ENCODE results near the gene C1orf210. TPM values are rescaled to one million over a fixed set of nuclear protein-coding genes. Genes with fewer than 3 reads are reported as not detected.

C1orf210 gene
- total and polyA plus RNA-seq, 4 donors: 0.10 to 0.18 TPM; not detected in 2

DNA sequence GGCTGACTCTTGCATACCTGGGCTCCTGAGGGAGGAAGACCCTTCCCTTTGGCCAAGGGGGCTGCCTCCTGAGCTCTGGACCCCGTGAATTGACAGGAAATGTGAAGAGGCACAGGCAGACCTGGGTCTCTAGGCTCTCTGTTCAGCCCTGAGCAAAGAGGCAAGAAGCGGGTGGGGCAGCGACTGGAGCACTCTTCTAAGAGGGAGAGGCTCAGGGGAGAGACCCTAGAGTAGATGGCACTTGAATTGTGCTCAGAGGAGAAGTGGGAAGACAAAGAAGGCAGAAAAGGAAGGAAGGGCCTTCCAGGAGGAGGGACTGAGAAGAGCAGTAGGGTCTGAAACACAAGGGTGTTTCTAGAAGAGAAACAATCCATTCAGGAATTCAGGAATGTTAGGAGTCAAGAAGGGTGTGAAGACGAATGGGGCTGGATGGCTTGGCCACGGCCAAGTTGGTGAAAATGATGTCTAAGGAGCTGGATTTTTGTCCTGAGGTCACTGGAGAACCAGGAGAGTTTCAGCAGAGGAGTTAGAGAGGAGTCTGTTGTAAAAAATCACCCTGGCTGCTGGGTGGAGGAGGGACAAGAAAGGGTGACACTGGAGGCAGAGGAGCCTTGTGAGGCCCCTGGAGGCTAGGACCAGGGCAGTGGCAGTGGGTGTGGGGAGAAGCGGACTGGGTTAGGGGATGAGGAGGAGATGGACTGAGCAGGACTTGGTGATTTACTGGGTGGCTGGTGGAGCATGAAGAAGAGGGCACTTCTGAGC lies 20.7 kb upstream of the C1orf210 start:
- Histone ChIP-seq H3K27me3 (ENCODE audit: control insufficient read depth, insufficient read depth, low read length) (no peaks in the 10 kb centered on the region), H3K27ac (ENCODE audit: low read depth, low read length) (no peak overlapping the region), H3K36me3 (ENCODE audit: control insufficient read depth, insufficient read depth, low read length) (no peaks in the 10 kb centered on the region), H3K9me3 (ENCODE audit: control insufficient read depth, insufficient read depth, low read length) (no peaks in the 10 kb centered on the region), H3K4me3 (ENCODE audit: low read depth, low read length) (no peak overlapping the region), H3K4me1 (ENCODE audit: control insufficient read depth, insufficient read depth, low read length) (peaks cover 18% of the 10 kb centered on the region)
- 82% methylated on average over 6 of the region's 6 CpGs for WGBS (ENCODE audit: insufficient coverage)
- no peak for DNase-seq (ENCODE audit: low read depth in 4 of 6, low spot score in 6 of 6)

DNA sequence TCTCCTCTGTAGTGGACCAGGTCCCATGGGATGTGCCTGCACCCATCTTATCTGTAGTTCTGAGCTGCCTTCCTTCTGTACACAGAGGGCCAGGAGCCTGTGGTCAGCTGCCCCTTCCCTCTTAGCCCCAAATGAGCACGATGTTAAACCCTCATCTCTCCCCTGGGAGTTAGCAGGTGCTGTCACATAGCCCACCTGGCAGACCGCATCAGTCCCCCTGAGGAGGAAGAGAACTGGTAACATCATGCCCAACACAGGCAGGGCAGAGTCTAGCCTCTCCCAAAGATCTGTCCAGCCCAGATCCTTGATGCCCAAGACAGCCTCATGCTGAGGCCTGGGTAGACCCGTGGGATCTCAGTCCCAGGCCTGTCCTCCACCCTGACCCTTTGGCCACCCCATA lies 20.1 kb upstream of the C1orf210 start:
- Histone ChIP-seq H3K27me3 (ENCODE audit: control insufficient read depth, insufficient read depth, low read length) (no peaks in the 10 kb centered on the region), H3K4me1 (ENCODE audit: control insufficient read depth, insufficient read depth, low read length) (peaks cover 18% of the 10 kb centered on the region), H3K9me3 (ENCODE audit: control insufficient read depth, insufficient read depth, low read length) (no peaks in the 10 kb centered on the region), H3K4me3 (ENCODE audit: low read depth, low read length) (no peak overlapping the region), H3K27ac (ENCODE audit: low read depth, low read length) (no peak overlapping the region), H3K36me3 (ENCODE audit: control insufficient read depth, insufficient read depth, low read length) (no peaks in the 10 kb centered on the region)
- 81% methylated on average over 3 of the region's 3 CpGs for WGBS (ENCODE audit: insufficient coverage)
- no peak for DNase-seq (ENCODE audit: low read depth in 4 of 6, low spot score in 6 of 6)

DNA sequence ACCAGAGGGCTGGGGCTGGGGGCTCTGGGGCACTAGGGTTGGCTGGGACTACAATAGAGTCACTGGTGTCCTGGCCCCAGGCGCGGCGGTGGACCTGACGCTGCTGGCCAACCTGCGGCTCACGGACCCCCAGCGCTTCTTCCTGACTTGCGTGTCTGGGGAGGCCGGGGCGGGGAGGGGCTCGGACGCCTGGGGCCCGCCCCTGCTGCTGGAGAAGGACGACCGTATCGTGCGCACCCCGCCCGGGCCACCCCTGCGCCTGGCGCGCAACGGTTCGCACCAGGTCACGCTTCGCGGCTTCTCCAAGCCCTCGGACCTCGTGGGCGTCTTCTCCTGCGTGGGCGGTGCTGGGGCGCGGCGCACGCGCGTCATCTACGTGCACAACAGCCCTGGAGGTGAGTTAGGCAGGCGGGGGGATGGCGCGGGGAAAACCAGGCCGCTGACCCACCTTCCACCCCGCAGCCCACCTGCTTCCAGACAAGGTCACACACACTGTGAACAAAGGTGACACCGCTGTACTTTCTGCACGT lies 19.5 kb upstream of the C1orf210 start:
- WGBS (ENCODE audit: insufficient coverage): 93% methylated on average over 34 of the region's 46 CpGs
- no peak overlapping the region for H3K4me3 ChIP-seq (ENCODE audit: low read depth, low read length)
- no peaks in the 10 kb centered on the region for H3K36me3 ChIP-seq (ENCODE audit: control insufficient read depth, insufficient read depth, low read length)
- DNase-seq (ENCODE audit: low read depth in 4 of 6, low spot score in 6 of 6): no peak
- H3K4me1 ChIP-seq (ENCODE audit: control insufficient read depth, insufficient read depth, low read length): peaks cover 23% of the 10 kb centered on the region
- H3K27me3 ChIP-seq (ENCODE audit: control insufficient read depth, insufficient read depth, low read length): no peaks in the 10 kb centered on the region
- no peaks in the 10 kb centered on the region for H3K9me3 ChIP-seq (ENCODE audit: control insufficient read depth, insufficient read depth, low read length)
- no peak overlapping the region for H3K27ac ChIP-seq (ENCODE audit: low read depth, low read length)

DNA sequence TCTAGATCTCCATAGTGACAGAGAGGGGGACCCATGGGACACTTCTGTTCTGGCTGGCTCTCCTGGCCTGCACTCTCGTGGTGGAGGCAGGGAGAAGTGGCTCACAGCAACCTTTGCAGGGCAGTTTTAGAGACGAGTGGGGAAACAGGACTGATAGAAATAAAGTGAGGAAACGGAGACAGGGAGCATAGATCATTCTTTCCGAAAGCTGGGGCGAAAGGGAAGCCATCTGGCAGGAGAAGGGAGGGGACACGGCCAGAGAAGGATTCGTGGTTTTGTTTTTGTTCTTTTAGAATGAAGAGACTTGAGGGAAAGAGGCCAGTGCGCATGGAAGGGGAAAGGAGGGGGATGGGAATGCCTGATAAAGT lies 18.9 kb upstream of the C1orf210 start:
- Histone ChIP-seq H3K4me1 (ENCODE audit: control insufficient read depth, insufficient read depth, low read length) (peaks cover 27% of the 10 kb centered on the region), H3K4me3 (ENCODE audit: low read depth, low read length) (no peak overlapping the region), H3K27me3 (ENCODE audit: control insufficient read depth, insufficient read depth, low read length) (no peaks in the 10 kb centered on the region), H3K36me3 (ENCODE audit: control insufficient read depth, insufficient read depth, low read length) (no peaks in the 10 kb centered on the region), H3K9me3 (ENCODE audit: control insufficient read depth, insufficient read depth, low read length) (no peaks in the 10 kb centered on the region), H3K27ac (ENCODE audit: low read depth, low read length) (no peak overlapping the region)
- 29% methylated on average over 8 of the region's 8 CpGs for WGBS (ENCODE audit: insufficient coverage)
- no peak for DNase-seq (ENCODE audit: low read depth in 4 of 6, low spot score in 6 of 6)

DNA sequence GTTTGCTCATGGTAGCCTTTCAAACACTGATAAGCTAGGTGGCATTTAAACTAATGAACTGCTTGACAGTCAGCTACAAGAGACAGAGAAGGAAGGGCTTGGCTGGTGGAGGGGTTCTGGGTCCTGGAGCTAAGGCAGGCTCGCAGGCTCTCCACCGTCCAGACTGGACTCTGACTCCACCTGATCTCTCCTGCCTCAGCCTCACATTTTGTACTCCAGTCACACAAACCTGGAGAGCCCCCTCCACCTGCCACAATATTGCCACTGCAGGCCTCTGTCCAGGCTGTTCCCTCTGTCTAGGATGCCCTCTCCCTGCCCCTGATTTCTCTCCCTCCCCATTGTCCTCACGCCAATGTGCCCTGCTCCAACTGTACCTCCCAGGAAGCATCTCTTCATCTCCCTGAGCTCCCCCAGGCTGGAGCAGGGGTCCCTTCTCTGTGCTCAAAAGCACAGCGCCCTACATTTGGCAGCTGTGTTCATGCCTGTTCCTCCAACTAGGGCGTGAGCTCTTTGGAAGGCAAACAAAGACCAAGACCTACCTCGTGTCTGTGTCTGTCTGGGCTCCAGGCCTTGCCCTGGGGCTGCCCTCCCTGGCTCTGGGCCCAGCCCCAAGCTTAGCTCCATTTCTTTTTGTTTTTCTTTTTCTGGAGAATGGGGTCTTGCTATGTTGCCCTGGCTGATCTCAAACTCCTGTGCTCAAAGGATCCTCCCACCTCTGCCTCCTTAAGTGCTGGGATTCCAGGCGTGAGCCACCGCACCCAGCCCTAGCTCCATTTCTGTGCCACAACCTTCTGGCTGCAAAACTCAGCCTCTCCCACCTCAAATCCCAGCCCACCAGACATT lies 18.3 kb upstream of the C1orf210 start:
- WGBS (ENCODE audit: insufficient coverage): 62% methylated on average over 8 of the region's 8 CpGs
- Histone ChIP-seq H3K36me3 (ENCODE audit: control insufficient read depth, insufficient read depth, low read length) (no peaks in the 10 kb centered on the region), H3K4me1 (ENCODE audit: control insufficient read depth, insufficient read depth, low read length) (peaks cover 27% of the 10 kb centered on the region), H3K9me3 (ENCODE audit: control insufficient read depth, insufficient read depth, low read length) (no peaks in the 10 kb centered on the region), H3K27me3 (ENCODE audit: control insufficient read depth, insufficient read depth, low read length) (no peaks in the 10 kb centered on the region), H3K4me3 (ENCODE audit: low read depth, low read length) (no peak overlapping the region), H3K27ac (ENCODE audit: low read depth, low read length) (no peak overlapping the region)
- no peak for DNase-seq (ENCODE audit: low read depth in 4 of 6, low spot score in 6 of 6)

DNA sequence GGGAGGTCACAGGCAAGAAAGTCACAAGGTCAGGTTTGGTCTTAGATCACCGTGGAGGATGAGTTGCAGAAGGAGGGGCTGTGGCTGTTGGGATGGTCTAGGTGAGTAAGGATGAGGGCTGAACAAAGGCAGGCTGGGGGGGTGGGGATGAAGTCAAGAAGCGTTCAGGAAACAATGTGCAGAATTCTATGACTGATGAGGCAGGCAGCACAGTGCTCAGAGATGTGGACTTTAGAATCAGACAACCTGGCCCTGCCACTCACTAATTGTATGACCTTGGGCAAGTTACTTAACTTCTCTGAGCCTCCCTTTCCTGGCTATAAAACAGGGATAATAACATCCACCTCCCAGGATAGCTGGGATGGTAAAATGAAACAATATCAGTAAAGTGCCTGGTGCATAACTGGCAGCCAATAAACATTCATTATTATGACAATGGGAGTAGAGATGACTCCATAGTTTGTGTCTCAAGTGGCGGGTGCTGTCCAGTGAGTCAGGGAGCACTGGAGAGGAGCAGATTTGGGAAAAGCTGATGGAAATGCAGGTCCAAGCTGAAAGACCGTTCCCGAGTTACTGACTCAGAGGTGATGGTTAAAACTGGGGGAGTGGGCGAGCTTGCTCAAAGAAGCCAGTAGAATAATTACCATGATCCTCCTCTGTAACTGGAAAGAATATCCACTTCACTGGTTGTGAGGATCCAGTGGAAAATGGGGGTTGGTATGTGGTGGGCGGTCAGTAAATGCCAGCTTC lies 17.5 kb upstream of the C1orf210 start:
- DNase-seq (ENCODE audit: low read depth in 4 of 6, low spot score in 6 of 6): no peak
- WGBS (ENCODE audit: insufficient coverage): 76% methylated on average over 4 of the region's 7 CpGs
- Histone ChIP-seq H3K36me3 (ENCODE audit: control insufficient read depth, insufficient read depth, low read length) (no peaks in the 10 kb centered on the region), H3K27ac (ENCODE audit: low read depth, low read length) (no peak overlapping the region), H3K4me1 (ENCODE audit: control insufficient read depth, insufficient read depth, low read length) (peaks cover 27% of the 10 kb centered on the region), H3K9me3 (ENCODE audit: control insufficient read depth, insufficient read depth, low read length) (no peaks in the 10 kb centered on the region), H3K4me3 (ENCODE audit: low read depth, low read length) (no peak overlapping the region), H3K27me3 (ENCODE audit: control insufficient read depth, insufficient read depth, low read length) (no peaks in the 10 kb centered on the region)

DNA sequence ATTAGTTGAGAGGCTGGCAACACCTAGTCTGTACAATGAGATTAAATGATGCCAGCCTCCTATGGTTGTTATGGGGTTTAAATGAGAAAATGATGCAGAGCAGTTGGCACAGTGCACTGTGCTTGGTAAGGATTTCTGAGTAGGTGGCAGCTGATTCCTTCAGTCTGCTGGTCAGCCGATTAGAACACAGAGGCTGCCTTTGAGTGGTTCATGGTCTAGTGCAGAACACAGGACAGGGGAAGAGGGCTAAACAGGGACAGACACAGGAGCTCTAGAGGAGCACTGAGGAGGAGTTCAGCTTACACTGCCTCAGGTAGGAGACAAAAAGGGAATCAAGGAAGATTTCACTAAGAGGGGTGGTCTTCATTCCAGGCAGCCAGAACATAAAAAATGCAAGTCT lies 16.8 kb upstream of the C1orf210 start:
- DNase-seq (ENCODE audit: low read depth in 4 of 6, low spot score in 6 of 6): peak in 2 of 6 donors; percentile 10 to 57
- 50% methylated on average over 1 of the region's 1 CpG for WGBS (ENCODE audit: insufficient coverage)
- H3K4me1 ChIP-seq (ENCODE audit: control insufficient read depth, insufficient read depth, low read length): peaks cover 27% of the 10 kb centered on the region
- H3K4me3 ChIP-seq (ENCODE audit: low read depth, low read length): no peak overlapping the region
- H3K36me3 ChIP-seq (ENCODE audit: control insufficient read depth, insufficient read depth, low read length): no peaks in the 10 kb centered on the region
- H3K27me3 ChIP-seq (ENCODE audit: control insufficient read depth, insufficient read depth, low read length): no peaks in the 10 kb centered on the region
- H3K9me3 ChIP-seq (ENCODE audit: control insufficient read depth, insufficient read depth, low read length): no peaks in the 10 kb centered on the region
- H3K27ac ChIP-seq (ENCODE audit: low read depth, low read length): no peak overlapping the region

DNA sequence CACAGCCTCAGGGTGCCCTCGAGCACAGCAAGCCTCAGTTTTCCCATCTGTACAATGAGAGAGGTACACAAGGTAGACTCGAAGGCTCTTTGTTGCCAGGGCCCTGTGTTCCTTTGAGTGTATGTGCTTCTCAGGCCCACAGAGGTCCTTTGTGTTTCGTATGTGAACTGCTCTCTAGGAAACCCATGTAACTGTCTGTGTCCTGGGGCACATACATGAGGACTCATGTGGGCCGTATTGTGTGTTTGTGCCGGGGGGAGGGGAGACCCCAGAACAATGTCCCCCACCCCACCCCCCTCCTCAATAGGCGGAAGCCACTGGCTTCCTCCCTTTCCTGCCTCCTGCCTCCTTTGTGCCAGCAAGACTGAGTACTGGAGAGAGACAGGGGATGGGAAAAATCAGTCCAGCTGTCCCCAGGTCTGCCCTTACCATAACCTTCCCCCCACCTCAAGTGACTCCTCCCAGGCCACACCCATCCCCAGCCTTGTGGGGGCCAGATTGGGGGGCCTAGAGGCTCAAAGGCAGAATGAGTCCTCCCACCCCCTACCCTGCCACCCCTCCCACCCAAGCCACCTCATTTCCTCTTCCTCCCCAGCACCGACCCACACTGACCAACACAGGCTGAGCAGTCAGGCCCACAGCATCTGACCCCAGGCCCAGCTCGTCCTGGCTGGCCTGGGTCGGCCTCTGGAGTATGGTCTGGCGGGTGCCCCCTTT lies 15.2 kb upstream of the C1orf210 start, which contains the start of gene TIE1:
TSS of gene TIE1 (plus strand) at position 605 of the 717 bp plus-strand sequence. CDS start at position 695, 90 bp downstream.
- H3K9me3 ChIP-seq (ENCODE audit: control insufficient read depth, insufficient read depth, low read length): no peaks in the 10 kb centered on the region
- no peak within 1 kb of the TSS for H3K4me3 ChIP-seq (ENCODE audit: low read depth, low read length)
- H3K36me3 ChIP-seq (ENCODE audit: control insufficient read depth, insufficient read depth, low read length): no peaks in the 10 kb centered on the region
- H3K27ac ChIP-seq (ENCODE audit: low read depth, low read length): peak within 1 kb of the TSS; percentile 40
- peak in 1 of 6 donors; percentile 6 for DNase-seq (ENCODE audit: low read depth in 4 of 6, low spot score in 6 of 6)
- no peaks in the 10 kb centered on the region for H3K27me3 ChIP-seq (ENCODE audit: control insufficient read depth, insufficient read depth, low read length)
- H3K4me1 ChIP-seq (ENCODE audit: control insufficient read depth, insufficient read depth, low read length): peaks cover 24% of the 10 kb centered on the region
- 78% methylated on average over 6 of the region's 10 CpGs for WGBS (ENCODE audit: insufficient coverage)

DNA sequence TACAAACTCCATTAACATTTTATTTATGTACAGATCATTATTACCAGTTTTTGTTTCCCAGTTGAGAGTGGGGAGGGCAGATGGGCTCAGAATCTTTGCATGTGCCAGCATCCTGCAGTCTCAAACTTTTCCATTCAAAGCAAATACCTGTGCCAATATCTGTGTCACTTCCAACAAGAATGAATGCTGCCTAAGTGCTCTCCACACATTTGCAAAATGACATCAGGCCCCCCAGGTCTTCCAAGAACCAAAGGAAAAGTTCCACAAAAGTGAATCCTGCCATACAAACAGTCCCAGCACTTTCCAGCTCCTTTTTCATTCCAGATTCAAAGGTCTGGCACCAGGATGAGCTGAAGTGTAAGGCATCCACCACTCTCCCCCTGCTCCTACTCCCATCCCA lies 13.7 kb upstream of the C1orf210 start:
- Histone ChIP-seq H3K27me3 (ENCODE audit: control insufficient read depth, insufficient read depth, low read length) (no peaks in the 10 kb centered on the region), H3K4me3 (ENCODE audit: low read depth, low read length) (no peak overlapping the region), H3K4me1 (ENCODE audit: control insufficient read depth, insufficient read depth, low read length) (peaks cover 29% of the 10 kb centered on the region), H3K9me3 (ENCODE audit: control insufficient read depth, insufficient read depth, low read length) (no peaks in the 10 kb centered on the region), H3K36me3 (ENCODE audit: control insufficient read depth, insufficient read depth, low read length) (no peaks in the 10 kb centered on the region), H3K27ac (ENCODE audit: low read depth, low read length) (no peak overlapping the region)
- DNase-seq (ENCODE audit: low read depth in 4 of 6, low spot score in 6 of 6): no peak

All from spinal cord (tissue), 10 donors.